ENCODE results near the gene CHAD.
"Not testable (repeated sequence)": the region's sequence is repeated elsewhere in the genome, so short reads cannot be mapped to it uniquely, and the experiment has no call there.

Gene CHAD

GRCh38 chr17:50457621-50458020, 11.1 kb downstream of the CHAD start:
- DNase-seq (ENCODE audit: low spot score): no peak

GRCh38 chr17:50453901-50454300, 14.8 kb downstream of the CHAD start:
- no peak for DNase-seq (ENCODE audit: low spot score)

GRCh38 chr17:50452630-50453300, 15.9 kb downstream of the CHAD start:
- no peak for DNase-seq (ENCODE audit: low spot score)

- no peak for DNase-seq (ENCODE audit: low spot score)
Measured at GRCh38 chr17:50451943-50452629, 16.6 kb downstream of the CHAD start.

- DNase-seq (ENCODE audit: low spot score): no peak
Measured at GRCh38 chr17:50448643-50449042, 20.0 kb downstream of the CHAD start.

GRCh38 chr17:50447870-50448595, 20.6 kb downstream of the CHAD start:
- DNase-seq (ENCODE audit: low spot score): no peak

- DNase-seq (ENCODE audit: low spot score): no peak
Measured at GRCh38 chr17:50445730-50446325, 22.9 kb downstream of the CHAD start.

GRCh38 chr17:50444841-50445715, 23.6 kb downstream of the CHAD start:
- no peak for DNase-seq (ENCODE audit: low spot score)

GRCh38 chr17:50443505-50443974, 25.1 kb downstream of the CHAD start:
- no peak for DNase-seq (ENCODE audit: low spot score)

GRCh38 chr17:50440838-50441829, 27.5 kb downstream of the CHAD start:
- DNase-seq (ENCODE audit: low spot score): no peak

GRCh38 chr17:50440172-50440837, 28.4 kb downstream of the CHAD start:
- no peak for DNase-seq (ENCODE audit: low spot score)

GRCh38 chr17:50439008-50439407, 29.7 kb downstream of the CHAD start:
- no peak for DNase-seq (ENCODE audit: low spot score)

GRCh38 chr17:50437409-50437808, 31.3 kb downstream of the CHAD start:
- DNase-seq (ENCODE audit: low spot score): no peak

GRCh38 chr17:50432125-50432762, 36.4 kb downstream of the CHAD start:
- DNase-seq (ENCODE audit: low spot score): no peak

GRCh38 chr17:50430821-50431618, 37.7 kb downstream of the CHAD start:
- no peak for DNase-seq (ENCODE audit: low spot score)

GRCh38 chr17:50429793-50430192, 38.9 kb downstream of the CHAD start:
- no peak for DNase-seq (ENCODE audit: low spot score)

- no peak for DNase-seq (ENCODE audit: low spot score)
Measured at GRCh38 chr17:50428831-50429424, 39.8 kb downstream of the CHAD start.

- DNase-seq (ENCODE audit: low spot score): not testable (repeated sequence)
Measured at GRCh38 chr17:50428126-50428525, 40.6 kb downstream of the CHAD start.

Measured in COLO829 (cell line).